K562 (cell line): ENCODE results near the gene VSTM5. TPM values are rescaled to one million over a fixed set of nuclear protein-coding genes. Genes with fewer than 3 reads are reported as not detected.
A peak's percentile ranks its signal among the peaks of the same experiment; 100 is the strongest.

Experiments
- ATF6 ChIP-seq: sonication (generic); formaldehyde crosslinking; IDR thresholded peaks from 2 replicates; pipeline ENCODE4 v1.4.0; 2020; ENCODE audit warnings: mild to moderate bottlenecking, missing genetic modification reagents
- BHLHE40 ChIP-seq: IDR thresholded peaks from 2 replicates; pipeline ENCODE4 v1.6.1; 2011; ENCODE audit warnings: low read length, improper control_type of control experiment
- CEBPG ChIP-seq, 3 experiments: fragments of 200-800 bp in 1 of 3; sonication (Bioruptor generic) in 1 of 3; sonication (generic) in 1 of 3; formaldehyde crosslinking in 1 of 3; IDR thresholded peaks in 2 of 3; conservative IDR thresholded peaks in 1 of 3; 2 replicates each; pipeline versions ENCODE4 v1.6.1 to v1.8.0; 2016 to 2022; ENCODE audit warnings: missing compliant biosample characterization in 2 of 3, missing genetic modification characterization in 2 of 3, mild to moderate bottlenecking in 1 of 3, missing genetic modification reagents in 1 of 3
- E2F1 ChIP-seq: sonication (generic); formaldehyde crosslinking; IDR thresholded peaks from 2 replicates; pipeline ENCODE4 v1.8.1; 2023; ENCODE audit warnings: mild to moderate bottlenecking, missing genetic modification reagents, moderate library complexity
- KDM1A ChIP-seq, 2 experiments: fragments of 450-650 bp; IDR thresholded peaks; 2 replicates each; pipeline ENCODE4 v1.6.1; 2016; ENCODE audit warnings: mild to moderate bottlenecking in 2 of 2
- L3MBTL2 ChIP-seq: fragments of 450-650 bp; IDR thresholded peaks from 2 replicates; pipeline ENCODE4 v1.6.1; 2016; ENCODE audit warnings: mild to moderate bottlenecking, moderate library complexity
- LARP7 ChIP-seq: fragments of 450-650 bp; IDR thresholded peaks from 2 replicates; pipeline ENCODE4 v1.6.1; 2016
- MCM7 ChIP-seq, 2 experiments: fragments of 450-650 bp; IDR thresholded peaks; 2 replicates each; pipeline ENCODE4 v1.6.1; 2016 to 2018
- PCBP2 ChIP-seq: fragments of 200-400 bp; formaldehyde crosslinking; IDR thresholded peaks from 2 replicates; pipeline ENCODE4 v1.6.1; 2018; ENCODE audit warnings: low read length, low read depth, mild to moderate bottlenecking, moderate library complexity; ENCODE audit not compliant: poor library complexity, severe bottlenecking
- PHF20 ChIP-seq: fragments of 450-650 bp; IDR thresholded peaks from 2 replicates; pipeline ENCODE4 v1.6.1; 2018; ENCODE audit not compliant: partially characterized antibody
- RAD21 ChIP-seq, 2 experiments: fragments of 250-450 bp in 1 of 2; fragments of 450-650 bp in 1 of 2; sonication (Bioruptor Pico) in 1 of 2; formaldehyde crosslinking in 1 of 2; IDR thresholded peaks in 1 of 2; conservative IDR thresholded peaks in 1 of 2; 2 replicates each; pipeline versions ENCODE4 v1.4.0 to v1.8.0; 2020 to 2022; ENCODE audit warnings: mild to moderate bottlenecking in 2 of 2, moderate library complexity in 1 of 2
- SMARCA5 ChIP-seq: fragments of 450-650 bp; IDR thresholded peaks from 2 replicates; pipeline ENCODE4 v1.6.1; 2016
- THRA ChIP-seq: fragments of 450-650 bp; IDR thresholded peaks from 2 replicates; pipeline ENCODE4 v1.6.1; 2017; ENCODE audit warnings: mild to moderate bottlenecking, moderate library complexity
- TOE1 ChIP-seq, 2 experiments: fragments of 450-650 bp in 1 of 2; sonication (generic) in 1 of 2; formaldehyde crosslinking in 1 of 2; IDR thresholded peaks; 2 replicates each; pipeline versions ENCODE4 v1.7.1 to v1.8.0; 2016 to 2022; ENCODE audit warnings: borderline replicate concordance in 2 of 2, mild to moderate bottlenecking in 2 of 2, antibody characterized with exemption in 1 of 2, inconsistent platforms in 1 of 2, low read depth in 1 of 2, missing genetic modification reagents in 1 of 2, moderate library complexity in 1 of 2
- ZNF584 ChIP-seq: fragments of 200-800 bp; sonication (Bioruptor generic); IDR thresholded peaks from 2 replicates; pipeline ENCODE4 v1.6.1; 2016; ENCODE audit warnings: low read depth, mild to moderate bottlenecking, missing genetic modification characterization, missing compliant biosample characterization
- polyA plus RNA-seq, 8 experiments: library from polyadenylated mRNA; depleted of rRNA in 4 of 8; stranded (reverse) in 5 of 8; unstranded in 3 of 8; fragments of >200 nt; fragmentation: Nextera tagmentation in 2 of 8; fragmentation: Illumina TruSeq in 1 of 8; extraction: Ambion mirVana in 2 of 8; extraction: Trizol in 1 of 8; gene quantifications; 2 replicates each; pipeline versions ENCODE4 v1.2.1 to v1.2.3, GENCODE V29; 2011 to 2014; ENCODE audit warnings: inconsistent platforms in 1 of 8, missing spikeins in 1 of 8
- total RNA-seq, 7 experiments: library from RNA; depleted of rRNA in 6 of 7; stranded (reverse); fragments of >200 nt in 6 of 7; fragmentation: Illumina TruSeq in 2 of 7; extraction: Trizol in 2 of 7; gene quantifications; 2 replicates each; pipeline versions ENCODE4 v1.2.1 to v1.2.3, GENCODE V29; 2011 to 2021; ENCODE audit warnings: low replicate concordance in 1 of 7

Gene VSTM5
- total and polyA plus RNA-seq, 9 of the 15 experiments (the other 6 are each of a cell fraction or from before 2014, with no cell fraction given): 0.01 TPM; not detected in 8

GRCh38 chr11:93784145-93784934, 66.1 kb downstream of the VSTM5 start, which contains the start of gene MED17 (continued):
- TF ChIP-seq ATF6 (CRISPR knock-in tag) (0 out of 2 replicates have a peak, but pooled peaks have one; percentile 46), PCBP2 (no peak), BHLHE40 (no peak), CEBPG (CRISPR knock-in tag; IDR thresholded peaks at IDR 0.05) (no peak), CEBPG (tag; conservative IDR thresholded peaks at IDR 0.05 in 1 of 2, IDR thresholded peaks at IDR 0.05 in 1 of 2) (no peak), KDM1A (IDR thresholded peaks at IDR 0.05) (peak in 1 of 2 experiments; percentile 51; a peak in 1 of 4 replicates), RAD21 (CRISPR knock-in tag; conservative IDR thresholded peaks at IDR 0.05 in 1 of 2, IDR thresholded peaks at IDR 0.05 in 1 of 2) (peak; percentile 15 to 33), SMARCA5 (no peak), E2F1 (CRISPR knock-in tag) (no peak), PHF20 (no peak), LARP7 (no peak), THRA (no peak), L3MBTL2 (peak; percentile 45; the same call in 1 of the 2 replicates), MCM7 (IDR thresholded peaks at IDR 0.05) (no peak), TOE1 (IDR thresholded peaks at IDR 0.05; ENCODE audit: borderline replicate concordance) (no peak), TOE1 (CRISPR knock-in tag; IDR thresholded peaks at IDR 0.05; ENCODE audit: borderline replicate concordance, low read depth) (0 out of 2 replicates have a peak, but pooled peaks have one; percentile 16), ZNF584 (CRISPR knock-in tag) (no peak)
